GM23248 (cell line): ENCODE measurements around the gene AMELY. TPM values are rescaled to one million over a fixed set of nuclear protein-coding genes. Genes with fewer than 3 reads are reported as not detected.

Source experiments
- DNase-seq: peaks from one replicate; pipeline ENCODE4 v3.0.0-alpha.2; 2015
- H2AFZ ChIP-seq: fragments of 200-600 bp; sonication (generic); 2 replicates; pipeline ENCODE4 v1.6.1; 2016; ENCODE audit warnings: antibody characterized with exemption
- H3F3A ChIP-seq: fragments of 200-600 bp; sonication (generic); 2 replicates; pipeline ENCODE4 v1.6.1; 2016; ENCODE audit warnings: mild to moderate bottlenecking, antibody characterized with exemption, mixed run types; ENCODE audit not compliant: insufficient read depth
- H3K27ac ChIP-seq: fragments of 200-600 bp; sonication (generic); 2 replicates; pipeline ENCODE4 v1.5.1; 2016; ENCODE audit warnings: mild to moderate bottlenecking
- H3K27me3 ChIP-seq: fragments of 200-600 bp; sonication (generic); replicated peaks from 2 replicates; pipeline ENCODE4 v1.6.1; 2016; ENCODE audit warnings: mild to moderate bottlenecking; ENCODE audit not compliant: insufficient read depth
- H3K36me3 ChIP-seq: fragments of 200-600 bp; sonication (generic); 2 replicates; pipeline ENCODE4 v1.6.1; 2016; ENCODE audit warnings: low read depth, mild to moderate bottlenecking
- H3K4me1 ChIP-seq: fragments of 200-600 bp; sonication (generic); 2 replicates; pipeline ENCODE4 v1.6.1; 2016; ENCODE audit warnings: mild to moderate bottlenecking; ENCODE audit not compliant: insufficient read depth
- H3K4me2 ChIP-seq: fragments of 200-600 bp; sonication (generic); one replicate; pipeline ENCODE4 v1.6.1; 2016; ENCODE audit warnings: mild to moderate bottlenecking; ENCODE audit not compliant: unreplicated experiment
- H3K4me3 ChIP-seq: fragments of 200-600 bp; sonication (generic); 2 replicates; pipeline ENCODE4 v1.5.1; 2016; ENCODE audit warnings: mild to moderate bottlenecking
- H3K79me2 ChIP-seq: fragments of 200-600 bp; sonication (generic); 2 replicates; pipeline ENCODE4 v1.6.1; 2016; ENCODE audit warnings: mild to moderate bottlenecking; ENCODE audit not compliant: insufficient read depth
- H3K9ac ChIP-seq: fragments of 200-600 bp; sonication (generic); 2 replicates; pipeline ENCODE4 v1.6.1; 2016; ENCODE audit warnings: mild to moderate bottlenecking
- H3K9me2 ChIP-seq: fragments of 200-600 bp; sonication (generic); 2 replicates; pipeline ENCODE4 v1.6.1; 2016; ENCODE audit warnings: mixed run types, mild to moderate bottlenecking, moderate library complexity; ENCODE audit not compliant: insufficient read depth
- H3K9me3 ChIP-seq: fragments of 200-600 bp; sonication (generic); one replicate; pipeline ENCODE4 v1.6.1; 2017; ENCODE audit warnings: low read depth
- H4K20me1 ChIP-seq: fragments of 200-600 bp; sonication (generic); 2 replicates; pipeline ENCODE4 v1.6.0; 2016; ENCODE audit not compliant: insufficient read depth
- EZH2 ChIP-seq: fragments of 200-600 bp; sonication (generic); IDR thresholded peaks from 2 replicates; pipeline ENCODE4 v1.6.1; 2018; ENCODE audit warnings: antibody characterized with exemption, mild to moderate bottlenecking; ENCODE audit not compliant: insufficient read depth, poor library complexity, severe bottlenecking
- EZH2phosphoT487 ChIP-seq: fragments of 200-600 bp; sonication (generic); IDR thresholded peaks from 2 replicates; pipeline ENCODE4 v1.6.1; 2018; ENCODE audit warnings: antibody characterized with exemption, moderate library complexity, mild to moderate bottlenecking, low read depth; ENCODE audit not compliant: insufficient read depth
- WGBS, 2 experiments: methylation state at CpG; one replicate each; pipeline ENCODE4 v1.1.6; 2015 to 2017; ENCODE audit warnings: low lambda C conversion rate in 2 of 2, low coverage in 1 of 2; ENCODE audit errors: missing lambda C conversion rate in 2 of 2; 5-methylcytosine and 5-hydroxymethylcytosine counted together
- in situ Hi-C: fragments of 300-500 bp; cut with MboI; formaldehyde crosslinking; loops from 2 replicates; pipeline ENCODE4 v1.15.0; 2020
- polyA plus RNA-seq: library from polyadenylated mRNA; unstranded; fragments of >200 nt; fragmentation: Nextera tagmentation; extraction: Ambion mirVana; gene quantifications from 2 replicates; pipeline ENCODE4 v1.2.1, GENCODE V29; 2016
- total RNA-seq: library from RNA; depleted of rRNA; stranded (reverse); fragments of >200 nt; shearing (Covaris generic); gene quantifications from 2 replicates; pipeline ENCODE4 v1.2.3, GENCODE V29; 2014

Gene AMELY
- total and polyA plus RNA-seq, 2 experiments from 2014 or later, result not detected

GRCh38 chrY:6935497-6935896, 23.9 kb upstream of the AMELY start:
- Histone ChIP-seq H3K27me3 (no peaks in the 10 kb centered on the region), H3K9ac (no peak overlapping the region), H3K4me1 (no peaks in the 10 kb centered on the region), H4K20me1 (no peaks in the 10 kb centered on the region), H2AFZ (no peak overlapping the region), H3K36me3 (no peaks in the 10 kb centered on the region), H3K4me2 (no peak overlapping the region), H3K9me3 (no peaks in the 10 kb centered on the region), H3K79me2 (no peaks in the 10 kb centered on the region), H3K9me2 (no peaks in the 10 kb centered on the region), H3K4me3 (no peak overlapping the region), H3K27ac (no peak overlapping the region), H3F3A (no peaks in the 10 kb centered on the region)
- TF ChIP-seq EZH2 (no peak), EZH2phosphoT487 (no peak)
- no peak for DNase-seq
- in situ Hi-C loops, result no loop called here
- WGBS, 2 experiments, result 15 to 18% methylated on average over 2 of the region's 2 CpGs

- 22 to 29% methylated on average over 4 of the region's 4 CpGs for WGBS, 2 experiments
- Histone ChIP-seq H3K9me3 (no peaks in the 10 kb centered on the region), H4K20me1 (no peaks in the 10 kb centered on the region), H3K9ac (no peak overlapping the region), H3F3A (no peaks in the 10 kb centered on the region), H3K9me2 (no peaks in the 10 kb centered on the region), H3K4me1 (no peaks in the 10 kb centered on the region), H2AFZ (no peak overlapping the region), H3K79me2 (no peaks in the 10 kb centered on the region), H3K36me3 (no peaks in the 10 kb centered on the region), H3K27ac (no peak overlapping the region), H3K4me3 (no peak overlapping the region), H3K4me2 (no peak overlapping the region), H3K27me3 (no peaks in the 10 kb centered on the region)
- no peak for TF ChIP-seq EZH2
- no peak for TF ChIP-seq EZH2phosphoT487
- in situ Hi-C loops, result no loop called here
- DNase-seq, result no peak
Observed at GRCh38 chrY:6931779-6932396, 20.3 kb upstream of the AMELY start.

GRCh38 chrY:6929237-6929636, 17.7 kb upstream of the AMELY start:
- H3K9ac ChIP-seq, result no peak overlapping the region
- no peak overlapping the region for H2AFZ ChIP-seq
- DNase-seq, result no peak
- H3K4me2 ChIP-seq, result no peak overlapping the region
- H3K4me1 ChIP-seq, result no peaks in the 10 kb centered on the region
- no peak overlapping the region for H3K4me3 ChIP-seq
- H3K9me3 ChIP-seq, result no peaks in the 10 kb centered on the region
- WGBS, 2 experiments, result 0% methylated on average over 1 of the region's 1 CpG; no CpG with 5 or more reads in 1 of the 2 experiments
- H4K20me1 ChIP-seq, result no peaks in the 10 kb centered on the region
- in situ Hi-C loops, result no loop called here
- TF ChIP-seq EZH2 (no peak), EZH2phosphoT487 (no peak)
- no peaks in the 10 kb centered on the region for H3F3A ChIP-seq
- no peaks in the 10 kb centered on the region for H3K27me3 ChIP-seq
- no peaks in the 10 kb centered on the region for H3K79me2 ChIP-seq
- H3K36me3 ChIP-seq, result no peaks in the 10 kb centered on the region
- H3K27ac ChIP-seq, result no peak overlapping the region
- H3K9me2 ChIP-seq, result no peaks in the 10 kb centered on the region

- Histone ChIP-seq H3K36me3 (no peaks in the 10 kb centered on the region), H3K9me2 (no peaks in the 10 kb centered on the region), H3K4me1 (no peaks in the 10 kb centered on the region), H3K9me3 (no peaks in the 10 kb centered on the region), H2AFZ (no peak overlapping the region), H3K9ac (no peak overlapping the region), H3K79me2 (no peaks in the 10 kb centered on the region), H3K27ac (no peak overlapping the region), H3K4me2 (no peak overlapping the region), H3K27me3 (no peaks in the 10 kb centered on the region), H4K20me1 (no peaks in the 10 kb centered on the region), H3F3A (no peaks in the 10 kb centered on the region), H3K4me3 (no peak overlapping the region)
- in situ Hi-C loops, result no loop called here
- 0 to 4% methylated on average over 1 to 4 of the region's 4 CpGs for WGBS, 2 experiments
- DNase-seq, result no peak
- TF ChIP-seq EZH2phosphoT487, result no peak
- TF ChIP-seq EZH2, result no peak
Observed at GRCh38 chrY:6928265-6928664, 16.7 kb upstream of the AMELY start.
